H1 (cell line): ENCODE data around the gene EPB42. TPM values are rescaled to one million over a fixed set of nuclear protein-coding genes. Genes with fewer than 3 reads are reported as not detected.

Source experiments
- CTCF ChIA-PET: fragments of 300-600 bp; sonication (Branson Sonifier 250); formaldehyde crosslinking; loops from one replicate; lab custom pipeline; 2021; ENCODE audit not compliant: partially characterized antibody; lab: Charles Lee
- POLR2A ChIA-PET: fragments of 300-600 bp; sonication (Branson Sonifier 250); formaldehyde crosslinking; loops from one replicate; lab custom pipeline; 2021; ENCODE audit warnings: inconsistent platforms; ENCODE audit not compliant: partially characterized antibody; lab: Charles Lee
- DNase-seq, 2 experiments: peaks; one replicate each; pipeline versions ENCODE4 v3.0.0 to v3.0.0-alpha.2; 2010 to 2022; ENCODE audit warnings: low spot score in 2 of 2, low read depth in 1 of 2, mixed read lengths in 1 of 2
- FAIRE-seq: peaks from 2 replicates; lab custom pipeline; 2011; peaks lifted over from hg19 to GRCh38; lab: Jason Lieb, UNC
- H2AFZ ChIP-seq: 2 replicates; pipeline ENCODE4 v1.8.1; 2012; ENCODE audit warnings: low read length, inconsistent platforms
- H2AK5ac ChIP-seq: 2 replicates; pipeline ENCODE4 v1.6.1; 2013; ENCODE audit warnings: low read depth, low read length
- H2BK120ac ChIP-seq: replicated peaks from 2 replicates; pipeline ENCODE3; 2013; ENCODE audit warnings: low read depth, low read length, inconsistent platforms
- H2BK12ac ChIP-seq: 2 replicates; pipeline ENCODE4 v1.6.1; 2013; ENCODE audit warnings: low read depth, low read length
- H2BK15ac ChIP-seq: 2 replicates; pipeline ENCODE4 v1.6.1; 2013; ENCODE audit warnings: low read length
- H2BK20ac ChIP-seq: 2 replicates; pipeline ENCODE4 v1.6.1; 2013; ENCODE audit warnings: low read length
- H2BK5ac ChIP-seq: 2 replicates; pipeline ENCODE4 v1.6.1; 2013; ENCODE audit warnings: low read depth, low read length
- H3K14ac ChIP-seq: 2 replicates; pipeline ENCODE4 v1.6.1; 2013; ENCODE audit warnings: inconsistent platforms; ENCODE audit not compliant: insufficient read length
- H3K18ac ChIP-seq: 2 replicates; pipeline ENCODE4 v1.6.1; 2013; ENCODE audit warnings: low read length; ENCODE audit errors: extremely low read depth
- H3K23ac ChIP-seq: 2 replicates; pipeline ENCODE4 v1.6.1; 2013; ENCODE audit warnings: inconsistent platforms; ENCODE audit not compliant: insufficient read length
- H3K23me2 ChIP-seq: 2 replicates; pipeline ENCODE4 v1.6.1; 2013; ENCODE audit warnings: low read depth, low read length
- H3K27ac ChIP-seq: 2 replicates; pipeline ENCODE4 v1.6.1; 2011; ENCODE audit warnings: low read depth, low read length, inconsistent platforms
- H3K27me3 ChIP-seq, 4 experiments: replicated peaks in 1 of 4; 1 replicate in 1 of 4; 2 replicates in 3 of 4; pipeline versions ENCODE4 v1.6.1 to v1.8.1; 2011 to 2013; ENCODE audit warnings: low read length in 3 of 4, mild to moderate bottlenecking in 3 of 4, inconsistent platforms in 2 of 4, mixed read lengths in 2 of 4, moderate library complexity in 1 of 4; ENCODE audit not compliant: control insufficient read depth in 3 of 4, insufficient read depth in 3 of 4; ENCODE audit errors: extremely low read depth in 1 of 4
- H3K36me3 ChIP-seq, 4 experiments: 2 replicates each; pipeline versions ENCODE4 v1.6.1 to v1.8.1; 2011 to 2013; ENCODE audit warnings: mild to moderate bottlenecking in 4 of 4, low read length in 3 of 4, moderate library complexity in 2 of 4, control low read depth in 1 of 4, inconsistent platforms in 1 of 4; ENCODE audit not compliant: insufficient read depth in 4 of 4, control insufficient read depth in 2 of 4
- H3K4ac ChIP-seq: replicated peaks from 2 replicates; pipeline ENCODE3; 2013; ENCODE audit warnings: low read length, low read depth, mixed read lengths, inconsistent platforms; ENCODE audit not compliant: insufficient read length
- H3K4me1 ChIP-seq, 4 experiments: replicated peaks in 1 of 4; 1 replicate in 1 of 4; 2 replicates in 3 of 4; pipeline versions ENCODE4 v1.6.1 to v1.8.1; 2011 to 2013; ENCODE audit warnings: low read length in 3 of 4, inconsistent platforms in 2 of 4, mixed read lengths in 1 of 4; ENCODE audit not compliant: insufficient read depth in 4 of 4, control insufficient read depth in 3 of 4
- H3K4me2 ChIP-seq, 2 experiments: 2 replicates each; pipeline versions ENCODE4 v1.6.1 to v1.8.1; 2011 to 2013; ENCODE audit warnings: low read depth in 2 of 2, low read length in 2 of 2, control low read depth in 1 of 2, inconsistent platforms in 1 of 2, mild to moderate bottlenecking in 1 of 2; ENCODE audit not compliant: insufficient read depth in 1 of 2
- H3K4me3 ChIP-seq, 4 experiments: fragments of 200-600, 300-600 bp in 1 of 4; sonication (generic), shearing (Covaris generic), sonication (Bioruptor Twin) in 1 of 4; 2 replicates each; pipeline versions ENCODE4 v1.5.1 to v1.8.1; 2011 to 2016; ENCODE audit warnings: low read length in 4 of 4, low read depth in 3 of 4, control low read depth in 2 of 4, inconsistent platforms in 2 of 4, mild to moderate bottlenecking in 2 of 4, mixed read lengths in 1 of 4, moderate library complexity in 1 of 4; ENCODE audit not compliant: insufficient read depth in 2 of 4; ENCODE audit errors: extremely low read depth in 1 of 4
- H3K56ac ChIP-seq: replicated peaks from 2 replicates; pipeline ENCODE3; 2013; ENCODE audit warnings: low read depth, mild to moderate bottlenecking, mixed read lengths, low read length, inconsistent platforms; ENCODE audit not compliant: insufficient read length
- H3K79me1 ChIP-seq: 2 replicates; pipeline ENCODE4 v1.6.1; 2013; ENCODE audit warnings: low read depth, low read length, control low read depth
- H3K79me2 ChIP-seq, 2 experiments: 2 replicates each; pipeline versions ENCODE4 v1.6.1 to v1.8.1; 2012 to 2013; ENCODE audit warnings: low read length in 2 of 2, mild to moderate bottlenecking in 2 of 2, inconsistent platforms in 1 of 2; ENCODE audit not compliant: insufficient read depth in 2 of 2, control insufficient read depth in 1 of 2
- H3K9ac ChIP-seq, 4 experiments: replicated peaks in 1 of 4; 1 replicate in 1 of 4; 2 replicates in 3 of 4; pipeline versions ENCODE4 v1.6.1 to v1.8.1; 2011 to 2013; ENCODE audit warnings: low read depth in 3 of 4, low read length in 3 of 4, control low read depth in 2 of 4, mild to moderate bottlenecking in 2 of 4, moderate library complexity in 2 of 4, inconsistent platforms in 1 of 4; ENCODE audit errors: extremely low read depth in 1 of 4
- H3K9me3 ChIP-seq, 2 experiments: 2 replicates each; pipeline versions ENCODE4 v1.6.1 to v1.8.1; 2012 to 2013; ENCODE audit warnings: mild to moderate bottlenecking in 2 of 2, moderate library complexity in 2 of 2, control low read depth in 1 of 2, inconsistent platforms in 1 of 2, low read depth in 1 of 2, low read length in 1 of 2, mixed read lengths in 1 of 2; ENCODE audit not compliant: insufficient read depth in 2 of 2
- H4K20me1 ChIP-seq, 2 experiments: replicated peaks in 1 of 2; 2 replicates each; pipeline versions ENCODE3 to v1.8.1; 2011 to 2013; ENCODE audit warnings: inconsistent platforms in 2 of 2, low read length in 2 of 2, mild to moderate bottlenecking in 1 of 2; ENCODE audit not compliant: insufficient read depth in 2 of 2, control insufficient read depth in 1 of 2
- H4K5ac ChIP-seq: 2 replicates; pipeline ENCODE4 v1.6.1; 2013; ENCODE audit warnings: low read length, low read depth, mixed read lengths, inconsistent platforms; ENCODE audit not compliant: insufficient read length
- H4K8ac ChIP-seq: 2 replicates; pipeline ENCODE4 v1.8.0; 2013; ENCODE audit warnings: mild to moderate bottlenecking, moderate library complexity, low read length, inconsistent platforms; ENCODE audit not compliant: insufficient read depth; ENCODE audit errors: extremely low read depth
- H4K91ac ChIP-seq: replicated peaks from 2 replicates; pipeline ENCODE3; 2013; ENCODE audit warnings: low read length, mixed read lengths, inconsistent platforms; ENCODE audit not compliant: insufficient read length
- BCL11A ChIP-seq, 2 experiments: IDR thresholded peaks; one replicate each; pipeline ENCODE4 v1.6.1; 2011; ENCODE audit warnings: low read depth in 2 of 2, low read length in 2 of 2, mild to moderate bottlenecking in 2 of 2
- CEBPB ChIP-seq: IDR thresholded peaks from 2 replicates; pipeline ENCODE4 v1.6.1; 2012; ENCODE audit warnings: low read depth, low read length
- CREB1 ChIP-seq: IDR thresholded peaks from 2 replicates; pipeline ENCODE4 v1.6.1; 2012; ENCODE audit warnings: inconsistent platforms
- EGR1 ChIP-seq: IDR thresholded peaks from 2 replicates; pipeline ENCODE4 v1.6.1; 2011; ENCODE audit warnings: low read depth, low read length, borderline replicate concordance
- EP300 ChIP-seq, 2 experiments: IDR thresholded peaks; 1 replicate in 1 of 2; 2 replicates in 1 of 2; pipeline ENCODE4 v1.6.1; 2011 to 2012; ENCODE audit warnings: low read depth in 2 of 2, low read length in 2 of 2, mild to moderate bottlenecking in 2 of 2, borderline replicate concordance in 1 of 2, inconsistent platforms in 1 of 2, moderate library complexity in 1 of 2
- EZH2 ChIP-seq: fragments of 200-600 bp; sonication (generic); IDR thresholded peaks from 2 replicates; pipeline ENCODE4 v1.7.1; 2012; ENCODE audit warnings: low read depth, mild to moderate bottlenecking, moderate library complexity, low read length, inconsistent platforms; ENCODE audit not compliant: severe bottlenecking
- GABPA ChIP-seq: IDR thresholded peaks from 2 replicates; pipeline ENCODE4 v1.6.1; 2011; ENCODE audit warnings: mild to moderate bottlenecking, low read length, moderate library complexity, borderline replicate concordance; ENCODE audit not compliant: insufficient read depth
- HDAC6 ChIP-seq: IDR thresholded peaks from one replicate; pipeline ENCODE4 v1.7.1; 2012; ENCODE audit warnings: low read depth, mild to moderate bottlenecking, inconsistent platforms, low read length, moderate library complexity
- NANOG ChIP-seq: IDR thresholded peaks from 2 replicates; pipeline ENCODE4 v1.6.1; 2011; ENCODE audit warnings: low read length, low read depth, mild to moderate bottlenecking, inconsistent platforms; ENCODE audit not compliant: insufficient read depth, poor library complexity, severe bottlenecking
- POLR2A ChIP-seq, 2 experiments: IDR thresholded peaks; 1 replicate in 1 of 2; 2 replicates in 1 of 2; pipeline ENCODE4 v1.6.1; 2011; ENCODE audit warnings: low read depth in 2 of 2, low read length in 2 of 2, mild to moderate bottlenecking in 2 of 2; ENCODE audit errors: control extremely low read depth in 1 of 2
- SP2 ChIP-seq: IDR thresholded peaks from 2 replicates; pipeline ENCODE4 v1.6.1; 2012; ENCODE audit warnings: mild to moderate bottlenecking, low read length, inconsistent platforms
- YY1 ChIP-seq: IDR thresholded peaks from 2 replicates; pipeline ENCODE4 v1.6.1; 2011; ENCODE audit warnings: low read depth, mild to moderate bottlenecking, low read length
- ZNF274 ChIP-seq: IDR thresholded peaks from 2 replicates; pipeline ENCODE4 v1.7.0; 2012; ENCODE audit warnings: low read length, borderline replicate concordance; ENCODE audit errors: extremely low read depth
- WGBS, 2 experiments: shearing (Covaris generic) in 1 of 2; methylation state at CpG; one replicate each; pipeline versions ENCODE4 v1.1.6 to v1.1.7; 2013 to 2015; ENCODE audit warnings: low lambda C conversion rate in 2 of 2, mixed read lengths in 2 of 2, inconsistent platforms in 1 of 2, low coverage in 1 of 2, missing lambda C conversion rate in 1 of 2; ENCODE audit not compliant: insufficient replicate concordance in 2 of 2, insufficient coverage in 1 of 2, insufficient read length in 1 of 2; ENCODE audit errors: extremely low coverage in 1 of 2, missing lambda C conversion rate in 1 of 2; 5-methylcytosine and 5-hydroxymethylcytosine counted together
- long read RNA-seq, 2 experiments: library from RNA in 1 of 2; library from capped mRNA in 1 of 2; stranded (forward); transcript quantifications; one replicate each; pipeline ENCODE4 v2.0.0, GENCODE V29; 2021; ENCODE audit warnings: inconsistent platforms in 1 of 2
- polyA minus RNA-seq, 3 experiments: library from RNA; depleted of rRNA, polyadenylated mRNA; stranded (reverse); fragments of >200 nt; gene quantifications; 1 replicate in 2 of 3; 2 replicates in 1 of 3; pipeline ENCODE4 v1.2.3, GENCODE V29; 2011
- polyA plus RNA-seq, 7 experiments: library from polyadenylated mRNA; depleted of rRNA in 3 of 7; stranded (reverse) in 5 of 7; unstranded in 2 of 7; fragments of >200 nt in 5 of 7; fragments of 200-250 nt in 2 of 7; gene quantifications; 1 replicate in 5 of 7; 2 replicates in 1 of 7; 4 replicates in 1 of 7; pipeline versions ENCODE4 v1.2.1 to v1.2.3, GENCODE V29; 2011 to 2013; ENCODE audit warnings: missing spikeins in 2 of 7, mixed read lengths in 2 of 7
- total RNA-seq: library from RNA; stranded (reverse); fragmentation: NEBNext Ultra II Directional; extraction: Animal tissue kit (Norgen Biotek cat#: 25700); gene quantifications from 2 replicates; pipeline ENCODE4 v1.2.1, GENCODE V29; 2021

EPB42 gene
- total RNA-seq, result not detected in 2 replicates
- not detected in 2 replicates for polyA plus RNA-seq (2011; rRNA removed)
- not detected for polyA plus RNA-seq (2011; cell fraction: cytosol; rRNA removed)
- polyA plus RNA-seq (2011; cell fraction: nucleus; rRNA removed), result not detected
- not detected in 4 replicates for polyA plus RNA-seq (2012, experiment 1 of 2)
- polyA plus RNA-seq (2012, experiment 2 of 2), result not detected
- not detected for polyA plus RNA-seq (2013, experiment 1 of 2)
- polyA plus RNA-seq (2013, experiment 2 of 2), result not detected
- not detected in 2 replicates for polyA minus RNA-seq (2011; rRNA and poly(A)+ RNA removed)
- polyA minus RNA-seq (2011; cell fraction: cytosol; rRNA and poly(A)+ RNA removed), result not detected
- not detected for polyA minus RNA-seq (2011; cell fraction: nucleus; rRNA and poly(A)+ RNA removed)
- long read RNA-seq, experiment 1, result 0 reads
- long read RNA-seq, experiment 2, result 0 reads

GRCh38 chr15:43220991-43221403, at the start of gene EPB42:
Gene EPB42, minus strand, starts transcription at chr15:43221018. Its CDS starts 193 bp downstream, at chr15:43220825.
- Histone ChIP-seq H4K91ac (no peak within 1 kb of the TSS), H2BK12ac (no peak within 1 kb of the TSS), H3K9me3 (no peaks in the 10 kb centered on the region), H4K5ac (no peak within 1 kb of the TSS), H2BK120ac (no peak within 1 kb of the TSS), H3K23ac (no peak within 1 kb of the TSS), H2AFZ (no peak within 1 kb of the TSS), H3K18ac (no peak within 1 kb of the TSS), H3K79me1 (no peaks in the 10 kb centered on the region; the same call in 1 of the 2 replicates), H3K27me3 (peaks cover 0 to 2% (median 0%) of the 10 kb centered on the region in 4 experiments; a peak in 2 of 7 replicates), H3K56ac (no peak within 1 kb of the TSS), H3K9ac (no peak within 1 kb of the TSS), H3K4me3 (no peak within 1 kb of the TSS), H3K14ac (no peak within 1 kb of the TSS), H3K4me2 (no peak within 1 kb of the TSS), H3K4ac (no peak within 1 kb of the TSS), H3K79me2 (no peaks in the 10 kb centered on the region), H2AK5ac (no peak within 1 kb of the TSS), H3K36me3 (no peaks in the 10 kb centered on the region), H4K20me1 (no peaks in the 10 kb centered on the region), H2BK15ac (no peak within 1 kb of the TSS), H3K4me1 (peaks cover 0 to 3% (median 1%) of the 10 kb centered on the region in 4 experiments; a peak in 2 of 7 replicates), H4K8ac (no peak within 1 kb of the TSS), H3K23me2 (peaks cover 1% of the 10 kb centered on the region; the same call in 1 of the 2 replicates), H2BK5ac (no peak within 1 kb of the TSS), H2BK20ac (no peak within 1 kb of the TSS), H3K27ac (no peak within 1 kb of the TSS)
- DNase-seq, result no peak
- POLR2A ChIA-PET, result no interaction called here
- no peak for FAIRE-seq
- 84 to 100% methylated on average over 1 to 3 of the region's 3 CpGs for whole genome bisulfite sequencing, 2 experiments
- CTCF ChIA-PET, result interaction anchor here (1.2 to 8.7 kb wide), 5 partner anchors 11 to 64 kb away, joined by 4 to 65 read pairs (median 6); no protein-coding TSS in a partner anchor
- TF ChIP-seq CREB1 (no peak), ZNF274 (no peak), POLR2A (IDR thresholded peaks at IDR 0.05; ENCODE audit: control extremely low read depth in 1 of 2, low read depth in 2 of 2, low read length in 2 of 2) (no peak), GABPA (no peak), HDAC6 (no peak), EGR1 (no peak), EP300 (IDR thresholded peaks at IDR 0.05; ENCODE audit: borderline replicate concordance in 1 of 2, low read depth in 2 of 2, low read length in 2 of 2) (no peak), YY1 (no peak), SP2 (no peak), EZH2 (no peak), BCL11A (IDR thresholded peaks at IDR 0.05; ENCODE audit: low read depth in 2 of 2, low read length in 2 of 2) (no peak), CEBPB (no peak), NANOG (no peak)
